Tibial nerve (tissue), 4 donors: ENCODE data around the gene MAGI1.

ENCODE experiments used
- EP300 ChIP-seq, 2 donors: sonication (generic); formaldehyde crosslinking; IDR thresholded peaks; one replicate each; pipeline ENCODE4 v1.6.1; 2017; ENCODE audit warnings: antibody characterized with exemption in 2 of 2, mild to moderate bottlenecking in 1 of 2
- POLR2A ChIP-seq, 2 donors: fragments of 450-650 bp; IDR thresholded peaks; one replicate each; pipeline ENCODE4 v1.6.1; 2017; ENCODE audit warnings: antibody characterized with exemption in 2 of 2, mild to moderate bottlenecking in 2 of 2, moderate library complexity in 2 of 2
- TF ChIP-seq, protein P1 (sequence below), 5 experiments: fragments of 200-600 bp in 3 of 5; fragments of 450-650 bp in 2 of 5; sonication (generic) in 3 of 5; IDR thresholded peaks; one replicate each; pipeline ENCODE4 v1.5.1; 2016 to 2019; ENCODE audit warnings: antibody characterized with exemption in 5 of 5, mild to moderate bottlenecking in 3 of 5, moderate library complexity in 2 of 5

DNA sequence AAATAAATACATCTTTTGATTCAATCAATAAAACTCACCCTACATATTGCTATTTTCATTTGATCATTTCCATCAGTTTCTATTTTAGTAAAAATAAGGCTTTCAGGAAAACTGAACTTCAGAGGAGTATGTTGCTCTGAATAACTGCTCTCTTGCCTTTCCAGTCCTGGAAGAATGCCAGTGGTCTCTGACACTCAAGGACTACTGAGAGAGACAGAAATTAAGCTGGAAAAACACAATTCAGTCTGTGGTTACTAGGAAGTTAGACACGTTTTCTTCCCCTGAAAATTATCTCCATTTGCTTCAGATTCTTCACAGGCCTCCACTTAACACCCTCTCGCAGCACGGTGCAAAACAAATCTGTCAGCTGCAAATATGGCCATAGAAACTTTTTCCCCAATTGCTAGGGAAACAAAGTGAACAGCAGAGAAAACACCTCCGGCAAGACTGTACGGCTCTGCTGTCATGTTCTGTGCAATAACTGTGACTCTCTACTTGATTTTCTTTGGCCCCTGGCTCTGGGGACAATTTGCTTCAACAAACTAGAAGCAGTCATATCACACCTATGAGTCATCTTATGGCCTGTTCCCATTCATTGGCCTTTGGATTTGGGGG, 353.0 kb downstream of the MAGI1 start:
- no peak for TF ChIP-seq POLR2A (IDR thresholded peaks at IDR 0.05)
- TF ChIP-seq, protein P1, sequence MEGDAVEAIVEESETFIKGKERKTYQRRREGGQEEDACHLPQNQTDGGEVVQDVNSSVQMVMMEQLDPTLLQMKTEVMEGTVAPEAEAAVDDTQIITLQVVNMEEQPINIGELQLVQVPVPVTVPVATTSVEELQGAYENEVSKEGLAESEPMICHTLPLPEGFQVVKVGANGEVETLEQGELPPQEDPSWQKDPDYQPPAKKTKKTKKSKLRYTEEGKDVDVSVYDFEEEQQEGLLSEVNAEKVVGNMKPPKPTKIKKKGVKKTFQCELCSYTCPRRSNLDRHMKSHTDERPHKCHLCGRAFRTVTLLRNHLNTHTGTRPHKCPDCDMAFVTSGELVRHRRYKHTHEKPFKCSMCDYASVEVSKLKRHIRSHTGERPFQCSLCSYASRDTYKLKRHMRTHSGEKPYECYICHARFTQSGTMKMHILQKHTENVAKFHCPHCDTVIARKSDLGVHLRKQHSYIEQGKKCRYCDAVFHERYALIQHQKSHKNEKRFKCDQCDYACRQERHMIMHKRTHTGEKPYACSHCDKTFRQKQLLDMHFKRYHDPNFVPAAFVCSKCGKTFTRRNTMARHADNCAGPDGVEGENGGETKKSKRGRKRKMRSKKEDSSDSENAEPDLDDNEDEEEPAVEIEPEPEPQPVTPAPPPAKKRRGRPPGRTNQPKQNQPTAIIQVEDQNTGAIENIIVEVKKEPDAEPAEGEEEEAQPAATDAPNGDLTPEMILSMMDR (IDR thresholded peaks at IDR 0.05): no peak
- no peak for TF ChIP-seq EP300 (IDR thresholded peaks at IDR 0.05)
